Middle frontal gyrus (tissue), 1 donor: ENCODE results near the gene CAPN8.
"Not testable (repeated sequence)": the region's sequence is repeated elsewhere in the genome, so short reads cannot be mapped to it uniquely, and the experiment has no call there.

ENCODE experiments used
- DNase-seq: peaks from one replicate; pipeline ENCODE4 v3.0.0-alpha.2; 2015; ENCODE audit warnings: low spot score; ENCODE audit errors: extremely low spot score

CAPN8 gene

DNA sequence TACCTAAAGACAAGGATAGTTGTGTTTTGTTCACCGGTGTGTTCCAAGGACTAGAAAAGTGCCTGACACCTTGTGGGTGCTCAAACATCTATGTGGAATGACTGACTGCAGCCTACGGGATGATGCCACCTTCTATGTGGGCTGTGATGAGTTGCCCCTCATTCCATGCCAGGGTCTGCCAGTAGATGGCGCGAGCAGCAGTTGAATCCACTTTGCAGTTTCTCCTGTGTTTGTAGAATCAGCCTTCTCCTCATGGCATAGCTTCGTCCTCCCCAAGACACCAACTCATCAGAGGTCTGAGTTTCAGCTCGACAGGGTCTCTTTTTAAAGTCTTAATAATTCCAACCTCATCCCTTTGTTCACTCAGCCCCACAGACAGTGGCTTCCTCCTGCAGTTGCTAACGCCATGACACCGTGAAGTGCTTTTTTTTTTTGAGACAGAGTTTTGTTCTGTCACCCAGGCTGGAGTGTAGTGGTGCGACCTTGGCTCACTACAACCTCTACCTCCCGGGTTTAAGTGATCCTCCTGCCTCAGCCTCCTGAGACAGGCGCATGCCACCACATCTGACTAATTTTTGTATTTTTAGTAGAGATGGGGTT lies 133.7 kb downstream of the CAPN8 start:
- DNase-seq, result peak; percentile 6

- DNase-seq, result no peak
Measured at GRCh38 chr1:223525957-223526356, 139.5 kb downstream of the CAPN8 start.

DNA sequence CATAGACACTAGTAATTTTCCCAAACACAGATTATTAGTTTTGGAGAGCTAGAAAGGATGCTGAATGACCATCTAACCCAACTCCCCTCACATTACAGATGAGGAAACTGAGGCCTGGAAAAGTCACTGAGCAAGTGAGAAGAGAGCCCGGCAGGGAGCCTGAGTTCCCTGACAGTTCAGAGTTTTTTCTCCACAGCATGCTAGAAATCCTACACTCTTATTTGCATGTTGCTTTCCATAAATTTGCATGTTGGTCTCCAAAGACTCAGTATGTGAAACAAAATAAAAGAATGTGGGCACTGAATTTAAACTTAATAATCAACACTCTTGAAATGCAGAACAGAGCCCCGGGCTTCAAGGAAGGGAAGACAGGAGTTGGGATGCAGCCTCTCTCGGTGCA lies 140.0 kb downstream of the CAPN8 start:
- DNase-seq, result no peak

GRCh38 chr1:223524930-223525451 lies 140.5 kb downstream of the CAPN8 start:
- no peak for DNase-seq

- DNase-seq, result no peak
Measured at GRCh38 chr1:223521150-223521549, 144.4 kb downstream of the CAPN8 start.

GRCh38 chr1:223520200-223520599 lies 145.3 kb downstream of the CAPN8 start:
- no peak for DNase-seq

DNA sequence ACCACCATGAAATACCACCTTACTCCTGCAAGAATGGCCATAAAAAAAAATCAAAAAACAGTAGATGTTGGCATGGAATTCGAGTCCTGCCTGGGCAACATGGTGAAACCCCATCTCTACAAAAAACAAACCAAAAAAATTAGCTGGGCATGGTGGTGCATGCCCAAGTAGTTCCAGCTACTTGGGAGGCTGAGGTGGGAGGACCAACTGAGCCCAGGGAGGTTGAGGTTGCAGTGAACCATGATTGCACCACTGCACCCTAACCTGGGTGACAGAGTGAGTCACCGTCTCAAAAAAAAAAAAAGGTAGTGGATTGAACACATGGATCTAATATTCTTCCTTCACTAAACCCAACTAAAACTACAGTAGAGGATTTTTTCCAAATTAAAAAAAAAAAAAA lies 146.4 kb downstream of the CAPN8 start:
- no peak for DNase-seq

- not testable (repeated sequence) for DNase-seq
Measured at GRCh38 chr1:223518553-223518952, 146.9 kb downstream of the CAPN8 start.

DNA sequence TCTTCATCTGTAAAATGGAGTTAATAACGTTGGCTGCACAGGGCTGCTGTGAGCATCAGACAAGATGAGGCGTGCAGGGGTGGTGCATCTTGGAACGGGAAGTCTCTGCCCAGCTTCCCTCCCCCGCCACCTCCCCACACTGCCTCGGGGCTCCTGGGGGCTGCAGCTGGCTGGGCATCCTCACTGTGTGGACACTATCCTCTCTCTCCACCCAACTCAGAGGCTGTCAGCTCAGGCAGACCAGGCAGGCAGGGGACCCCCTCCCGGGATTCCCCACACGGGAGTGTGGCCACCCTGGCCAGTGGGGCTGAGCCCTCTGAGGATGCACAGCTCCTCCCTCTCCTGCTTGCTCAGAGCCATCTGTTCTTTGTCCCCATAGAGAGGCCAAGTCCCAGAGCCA lies 149.6 kb downstream of the CAPN8 start:
- no peak for DNase-seq

DNA sequence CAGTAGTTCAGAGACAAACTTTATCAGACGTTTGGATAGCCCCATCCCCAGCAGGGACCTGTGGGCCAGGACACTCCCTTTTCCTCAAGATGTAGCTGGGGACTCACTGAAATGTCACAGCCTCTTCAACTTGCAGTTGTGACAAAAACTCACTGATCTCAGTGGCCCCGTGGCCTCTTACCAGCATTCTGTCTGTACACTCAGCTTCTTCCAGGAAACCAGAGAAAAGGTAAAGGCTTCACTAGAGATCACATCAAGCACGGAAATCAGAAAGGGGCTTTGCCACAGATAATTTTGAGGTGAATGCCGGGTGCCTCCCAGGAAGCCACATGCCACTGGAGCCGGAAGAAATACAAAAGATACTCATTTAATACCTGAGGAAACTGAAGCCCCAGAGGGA lies 150.1 kb downstream of the CAPN8 start:
- no peak for DNase-seq

DNA sequence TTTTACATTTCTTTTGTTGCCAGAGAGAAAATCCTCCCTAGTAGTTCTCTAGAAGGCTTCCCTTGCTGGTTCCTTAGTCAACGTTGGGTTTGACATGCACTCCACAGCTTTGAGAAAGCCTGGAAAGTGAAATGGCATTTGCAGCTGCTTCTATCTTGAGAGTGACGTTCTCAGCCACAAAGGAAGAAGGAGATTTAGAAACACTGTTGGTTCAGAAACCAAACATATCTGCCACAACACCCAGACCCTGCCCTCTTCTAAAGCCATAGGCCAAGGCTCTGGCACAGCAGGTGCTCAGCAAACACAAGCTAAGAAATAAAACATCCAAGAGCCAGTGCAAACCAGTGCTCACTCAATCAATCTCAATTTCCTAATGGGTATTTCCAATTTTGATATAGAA lies 150.9 kb downstream of the CAPN8 start:
- no peak for DNase-seq

GRCh38 chr1:223513309-223513708 lies 152.2 kb downstream of the CAPN8 start:
- DNase-seq, result no peak

GRCh38 chr1:223512057-223512456 lies 153.4 kb downstream of the CAPN8 start:
- DNase-seq, result no peak

- no peak for DNase-seq
Measured at GRCh38 chr1:223508796-223509195, 156.7 kb downstream of the CAPN8 start.

DNA sequence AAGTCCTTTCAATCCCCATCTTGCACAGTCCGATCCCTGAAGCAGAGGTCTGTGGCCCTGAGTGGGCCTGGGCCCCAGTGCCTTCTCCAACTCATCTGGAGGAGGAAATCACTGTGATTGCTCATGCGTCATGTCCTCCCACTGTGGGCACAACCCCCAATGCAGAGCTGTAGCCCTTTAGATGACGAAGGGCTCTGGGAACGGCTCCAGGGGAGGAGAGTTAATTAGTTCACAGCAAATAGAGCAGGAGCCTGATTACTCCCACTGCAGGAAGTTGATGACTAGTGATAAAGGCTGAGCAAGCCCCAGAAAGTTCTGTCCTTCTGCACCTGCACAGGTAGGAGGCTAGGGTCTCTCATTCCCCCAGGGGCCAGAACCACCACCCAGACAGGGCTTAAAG lies 160.8 kb downstream of the CAPN8 start:
- no peak for DNase-seq

- no peak for DNase-seq
Measured at GRCh38 chr1:223503348-223503747, 162.2 kb downstream of the CAPN8 start.

GRCh38 chr1:223500560-223501425 lies 164.7 kb downstream of the CAPN8 start:
- no peak for DNase-seq

DNA sequence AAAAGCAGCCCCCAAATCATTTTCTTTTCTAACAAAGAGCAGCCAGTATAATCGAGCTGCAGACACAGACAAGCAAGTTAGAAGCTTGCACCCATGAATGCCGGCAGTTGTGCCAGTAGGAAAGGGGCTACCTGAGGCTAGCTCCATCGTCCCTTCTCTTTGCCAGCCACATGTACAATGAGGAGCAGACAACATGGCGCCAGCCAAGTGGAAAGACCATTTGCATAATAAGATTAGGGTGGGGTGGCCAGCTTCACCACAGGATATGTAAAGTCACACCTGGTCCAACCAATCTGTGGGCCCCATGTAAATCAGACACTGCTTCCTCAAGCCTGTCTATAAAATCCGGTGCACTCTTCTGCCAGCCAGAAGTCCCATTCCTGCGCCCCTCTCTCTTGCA lies 168.6 kb downstream of the CAPN8 start:
- no peak for DNase-seq

- no peak for DNase-seq
Measured at GRCh38 chr1:223494926-223495645, 170.4 kb downstream of the CAPN8 start.

GRCh38 chr1:223492044-223492443 lies 173.5 kb downstream of the CAPN8 start:
- DNase-seq, result no peak
